ENCODE data around the gene APOH.

The APOH gene

GRCh38 chr17:66203274-66204015 lies 25.8 kb downstream of the APOH start:
- Histone ChIP-seq H3K4me1 (ENCODE audit: control insufficient read depth, insufficient read depth, low read length) (no peaks in the 10 kb centered on the region), H3K9ac (ENCODE audit: low read length) (no peak overlapping the region), H3K27ac (ENCODE audit: low read depth, low read length) (no peak overlapping the region), H3K27me3 (ENCODE audit: control insufficient read depth, insufficient read depth, low read length) (no peaks in the 10 kb centered on the region), H3K4me3 (ENCODE audit: low read length) (no peak overlapping the region), H3K36me3 (ENCODE audit: control insufficient read depth, insufficient read depth, low read length) (no peaks in the 10 kb centered on the region)

DNA sequence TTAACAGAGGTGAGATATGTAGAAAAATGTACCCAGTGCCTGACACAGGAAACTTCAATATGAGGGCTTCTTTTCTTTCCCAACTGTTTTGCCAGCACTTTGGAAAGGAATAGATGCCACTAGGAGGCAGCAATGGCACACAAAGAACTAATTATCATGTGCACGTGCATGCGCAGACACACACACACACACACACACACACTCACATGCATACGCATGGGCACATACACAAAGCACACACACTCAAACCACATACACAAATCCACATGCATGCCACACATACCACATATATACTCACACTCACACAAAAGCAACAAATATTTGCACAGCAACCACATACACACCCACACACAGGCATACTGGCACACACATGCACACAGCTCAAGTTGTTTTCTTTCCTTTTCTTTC lies 28.5 kb downstream of the APOH start:
- Histone ChIP-seq H3K9ac (ENCODE audit: low read length) (no peak overlapping the region), H3K4me1 (ENCODE audit: control insufficient read depth, insufficient read depth, low read length) (no peaks in the 10 kb centered on the region), H3K27me3 (ENCODE audit: control insufficient read depth, insufficient read depth, low read length) (no peaks in the 10 kb centered on the region), H3K4me3 (ENCODE audit: low read length) (no peak overlapping the region), H3K36me3 (ENCODE audit: control insufficient read depth, insufficient read depth, low read length) (no peaks in the 10 kb centered on the region), H3K27ac (ENCODE audit: low read depth, low read length) (no peak overlapping the region)

DNA sequence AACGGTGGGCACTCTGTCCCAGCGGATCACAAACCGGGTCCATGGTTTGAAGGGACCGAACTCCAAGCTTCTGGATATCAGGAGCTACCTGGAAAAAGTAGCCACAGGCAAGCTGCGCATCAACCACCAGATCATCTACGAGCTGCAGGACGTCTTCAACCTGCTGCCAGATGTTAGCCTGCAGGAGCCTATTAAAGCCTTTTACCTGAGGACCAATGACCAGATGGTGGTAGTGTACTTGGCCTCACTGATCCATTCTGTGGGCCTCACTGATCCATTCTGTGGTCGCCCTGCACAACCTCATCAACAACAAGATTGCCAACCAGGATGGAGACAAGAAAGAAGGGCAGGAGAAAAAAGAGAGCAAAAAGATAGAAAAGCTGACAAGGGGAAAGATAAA lies 31.0 kb downstream of the APOH start:
- H3K27ac ChIP-seq (ENCODE audit: low read depth, low read length) = no peak overlapping the region
- no peak overlapping the region for H3K4me3 ChIP-seq (ENCODE audit: low read length)
- no peaks in the 10 kb centered on the region for H3K27me3 ChIP-seq (ENCODE audit: control insufficient read depth, insufficient read depth, low read length)
- no peaks in the 10 kb centered on the region for H3K36me3 ChIP-seq (ENCODE audit: control insufficient read depth, insufficient read depth, low read length)
- no peaks in the 10 kb centered on the region for H3K4me1 ChIP-seq (ENCODE audit: control insufficient read depth, insufficient read depth, low read length)
- H3K9ac ChIP-seq (ENCODE audit: low read length) = no peak overlapping the region

- Histone ChIP-seq H3K4me3 (ENCODE audit: low read length) (peak overlapping the region; percentile 71), H3K36me3 (ENCODE audit: control insufficient read depth, insufficient read depth, low read length) (no peaks in the 10 kb centered on the region), H3K27me3 (ENCODE audit: control insufficient read depth, insufficient read depth, low read length) (no peaks in the 10 kb centered on the region), H3K27ac (ENCODE audit: low read depth, low read length) (peak overlapping the region; percentile 56), H3K4me1 (ENCODE audit: control insufficient read depth, insufficient read depth, low read length) (peaks cover 9% of the 10 kb centered on the region), H3K9ac (ENCODE audit: low read length) (no peak overlapping the region)
Measured at GRCh38 chr17:66192378-66192687, 36.9 kb downstream of the APOH start.

DNA sequence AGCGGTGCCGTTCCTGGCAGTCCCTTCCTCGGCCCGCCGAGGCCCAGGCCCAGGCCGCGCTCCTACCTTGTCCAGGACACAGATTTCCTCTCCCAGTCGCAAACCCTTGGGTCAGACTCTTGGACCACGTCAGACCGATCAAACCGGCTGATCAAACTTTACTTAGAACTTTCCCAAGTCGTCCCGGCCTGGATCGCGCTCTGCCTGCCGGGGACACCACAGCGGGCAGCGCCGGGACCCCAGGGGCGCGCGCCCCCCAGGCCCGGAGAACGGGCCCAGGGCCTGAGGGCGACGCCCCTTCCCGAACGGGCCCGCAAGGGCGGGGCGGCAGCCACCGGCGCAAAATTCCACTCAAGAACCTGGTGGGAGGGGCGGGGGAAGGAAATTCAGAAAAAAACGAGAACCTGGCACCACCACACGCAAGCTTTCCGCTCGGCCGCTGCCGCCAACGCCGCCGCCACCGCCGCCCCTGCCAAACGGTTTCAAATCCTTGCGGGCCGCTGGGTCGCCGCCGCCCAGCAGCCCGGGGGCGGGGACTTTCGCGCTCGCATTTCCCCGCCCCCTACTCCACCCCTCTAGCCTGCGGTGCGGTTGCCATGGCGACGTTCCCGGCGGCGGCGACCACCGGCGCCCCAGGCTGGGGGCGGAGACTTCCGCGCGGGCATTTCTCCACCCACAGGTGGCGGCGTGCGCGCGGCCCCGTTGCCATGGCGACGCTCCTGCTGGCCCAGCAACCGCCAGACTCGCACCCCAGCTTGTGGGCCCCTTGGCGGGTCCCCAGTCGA lies 37.4 kb downstream of the APOH start, which contains the start of gene CEP112:
CEP112 (minus strand) TSS at position 541 of the 785 bp plus-strand sequence.
- no peaks in the 10 kb centered on the region for H3K36me3 ChIP-seq (ENCODE audit: control insufficient read depth, insufficient read depth, low read length)
- H3K4me3 ChIP-seq (ENCODE audit: low read length) = peak within 1 kb of the TSS; percentile 71
- H3K9ac ChIP-seq (ENCODE audit: low read length) = peak within 1 kb of the TSS; percentile 16
- H3K4me1 ChIP-seq (ENCODE audit: control insufficient read depth, insufficient read depth, low read length) = peaks cover 9% of the 10 kb centered on the region
- no peaks in the 10 kb centered on the region for H3K27me3 ChIP-seq (ENCODE audit: control insufficient read depth, insufficient read depth, low read length)
- peak within 1 kb of the TSS; percentile 56 for H3K27ac ChIP-seq (ENCODE audit: low read depth, low read length)

GRCh38 chr17:66190738-66191592 lies 38.2 kb downstream of the APOH start:
- Histone ChIP-seq H3K4me3 (ENCODE audit: low read length) (peak overlapping the region; percentile 71), H3K36me3 (ENCODE audit: control insufficient read depth, insufficient read depth, low read length) (no peaks in the 10 kb centered on the region), H3K9ac (ENCODE audit: low read length) (peak overlapping the region; percentile 16), H3K27ac (ENCODE audit: low read depth, low read length) (peak overlapping the region; percentile 56), H3K4me1 (ENCODE audit: control insufficient read depth, insufficient read depth, low read length) (peaks cover 9% of the 10 kb centered on the region), H3K27me3 (ENCODE audit: control insufficient read depth, insufficient read depth, low read length) (no peaks in the 10 kb centered on the region)

GRCh38 chr17:66187718-66188117 lies 41.5 kb downstream of the APOH start:
- Histone ChIP-seq H3K27ac (ENCODE audit: low read depth, low read length) (no peak overlapping the region), H3K27me3 (ENCODE audit: control insufficient read depth, insufficient read depth, low read length) (no peaks in the 10 kb centered on the region), H3K36me3 (ENCODE audit: control insufficient read depth, insufficient read depth, low read length) (no peaks in the 10 kb centered on the region), H3K4me1 (ENCODE audit: control insufficient read depth, insufficient read depth, low read length) (peaks cover 9% of the 10 kb centered on the region), H3K4me3 (ENCODE audit: low read length) (no peak overlapping the region), H3K9ac (ENCODE audit: low read length) (no peak overlapping the region)

DNA sequence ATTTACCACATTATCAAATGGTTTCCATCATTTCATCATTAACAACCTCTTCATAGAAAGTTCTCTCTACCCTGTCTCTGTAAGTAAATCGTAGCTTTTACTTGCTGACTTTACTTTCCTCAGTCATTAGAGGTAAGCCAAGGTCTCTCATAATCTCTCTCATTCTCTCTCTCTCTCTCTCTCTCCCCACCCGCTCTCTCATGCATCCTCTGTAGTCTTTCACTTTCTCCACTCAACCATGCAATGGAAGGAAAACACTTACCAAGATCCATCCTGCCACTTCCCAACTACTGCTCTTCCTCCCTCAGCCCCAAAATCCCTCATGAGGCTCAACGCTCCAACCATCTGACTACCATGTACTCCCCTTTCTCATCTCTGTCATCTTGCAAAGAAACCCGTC lies 43.4 kb downstream of the APOH start:
- Histone ChIP-seq H3K36me3 (ENCODE audit: control insufficient read depth, insufficient read depth, low read length) (no peaks in the 10 kb centered on the region), H3K27ac (ENCODE audit: low read depth, low read length) (no peak overlapping the region), H3K4me1 (ENCODE audit: control insufficient read depth, insufficient read depth, low read length) (peaks cover 6% of the 10 kb centered on the region), H3K4me3 (ENCODE audit: low read length) (no peak overlapping the region), H3K9ac (ENCODE audit: low read length) (no peak overlapping the region), H3K27me3 (ENCODE audit: control insufficient read depth, insufficient read depth, low read length) (no peaks in the 10 kb centered on the region)

- H3K27ac ChIP-seq (ENCODE audit: low read depth, low read length) = no peak overlapping the region
- H3K4me1 ChIP-seq (ENCODE audit: control insufficient read depth, insufficient read depth, low read length) = no peaks in the 10 kb centered on the region
- H3K36me3 ChIP-seq (ENCODE audit: control insufficient read depth, insufficient read depth, low read length) = no peaks in the 10 kb centered on the region
- no peaks in the 10 kb centered on the region for H3K27me3 ChIP-seq (ENCODE audit: control insufficient read depth, insufficient read depth, low read length)
- H3K4me3 ChIP-seq (ENCODE audit: low read length) = no peak overlapping the region
- H3K9ac ChIP-seq (ENCODE audit: low read length) = no peak overlapping the region
Measured at GRCh38 chr17:66184392-66184791, 44.8 kb downstream of the APOH start.

DNA sequence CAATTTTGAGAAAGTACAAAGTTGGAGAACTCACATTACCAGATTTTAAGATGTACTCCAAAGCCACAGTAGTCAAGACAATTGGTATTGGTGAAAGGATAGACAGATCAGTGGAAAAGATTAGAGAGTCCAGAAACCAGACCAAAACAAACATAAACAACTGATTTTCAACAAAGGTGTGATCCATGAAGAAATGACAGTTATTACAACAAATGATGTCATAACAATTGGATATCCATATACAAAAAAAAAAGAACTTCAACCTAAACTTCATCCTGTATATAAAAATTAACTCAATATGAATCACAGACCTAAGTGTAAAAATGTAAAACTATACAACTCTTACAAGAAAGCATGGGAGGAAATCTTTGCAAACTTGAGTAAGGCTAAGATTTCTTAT lies 45.7 kb downstream of the APOH start:
- Histone ChIP-seq H3K9ac (ENCODE audit: low read length) (no peak overlapping the region), H3K36me3 (ENCODE audit: control insufficient read depth, insufficient read depth, low read length) (no peaks in the 10 kb centered on the region), H3K27ac (ENCODE audit: low read depth, low read length) (no peak overlapping the region)

GRCh38 chr17:66178642-66179041 lies 50.6 kb downstream of the APOH start:
- Histone ChIP-seq H3K4me3 (ENCODE audit: low read length) (no peak overlapping the region), H3K36me3 (ENCODE audit: control insufficient read depth, insufficient read depth, low read length) (no peaks in the 10 kb centered on the region), H3K27ac (ENCODE audit: low read depth, low read length) (no peak overlapping the region), H3K9ac (ENCODE audit: low read length) (no peak overlapping the region), H3K27me3 (ENCODE audit: control insufficient read depth, insufficient read depth, low read length) (no peaks in the 10 kb centered on the region), H3K4me1 (ENCODE audit: control insufficient read depth, insufficient read depth, low read length) (no peaks in the 10 kb centered on the region)

More for the DNA sequence above, 45.7 kb downstream of the APOH start:
- Histone ChIP-seq H3K4me1 (ENCODE audit: control insufficient read depth, insufficient read depth, low read length) (no peaks in the 10 kb centered on the region), H3K27me3 (ENCODE audit: control insufficient read depth, insufficient read depth, low read length) (no peaks in the 10 kb centered on the region), H3K4me3 (ENCODE audit: low read length) (no peak overlapping the region)

- Histone ChIP-seq H3K9ac (ENCODE audit: low read length) (no peak overlapping the region), H3K4me3 (ENCODE audit: low read length) (no peak overlapping the region), H3K36me3 (ENCODE audit: control insufficient read depth, insufficient read depth, low read length) (no peaks in the 10 kb centered on the region), H3K27me3 (ENCODE audit: control insufficient read depth, insufficient read depth, low read length) (no peaks in the 10 kb centered on the region), H3K27ac (ENCODE audit: low read depth, low read length) (no peak overlapping the region), H3K4me1 (ENCODE audit: control insufficient read depth, insufficient read depth, low read length) (no peaks in the 10 kb centered on the region)
Measured at GRCh38 chr17:66177048-66177447, 52.2 kb downstream of the APOH start.
